Uterus (tissue), 4 donors: ENCODE measurements around the gene STK32C. TPM values are rescaled to one million over a fixed set of nuclear protein-coding genes. Genes with fewer than 3 reads are reported as not detected.
"Not testable (repeated sequence)": the region's sequence is repeated elsewhere in the genome, so short reads cannot be mapped to it uniquely, and the experiment has no call there.

ENCODE experiments used
- DNase-seq, 2 donors: peaks; one replicate each; pipeline ENCODE4 v3.0.0-alpha.2; 2019 to 2020
- H3K27ac ChIP-seq, 2 donors: fragments of 200-600 bp; sonication (generic); 1 replicate in 1 of 2; 2 replicates in 1 of 2; pipeline ENCODE4 v1.5.1; 2016 to 2018
- H3K27me3 ChIP-seq, 2 donors: fragments of 200-600 bp; sonication (generic); one replicate each; pipeline ENCODE4 v1.5.1; 2018 to 2019; ENCODE audit warnings: control low read depth in 1 of 2
- H3K36me3 ChIP-seq, 2 donors: fragments of 200-600 bp; sonication (generic); one replicate each; pipeline ENCODE4 v1.5.1; 2019; ENCODE audit warnings: control low read depth in 1 of 2
- H3K4me1 ChIP-seq, 2 donors: fragments of 200-600 bp; sonication (generic); one replicate each; pipeline ENCODE4 v1.5.1; 2018 to 2019; ENCODE audit warnings: control low read depth in 1 of 2
- H3K4me3 ChIP-seq, 2 donors: fragments of 200-600 bp; sonication (generic); 1 replicate in 1 of 2; 2 replicates in 1 of 2; pipeline ENCODE4 v1.5.1; 2018 to 2019; ENCODE audit warnings: mild to moderate bottlenecking in 1 of 2
- H3K9me3 ChIP-seq, 2 donors: fragments of 200-600 bp; sonication (generic); one replicate each; pipeline ENCODE4 v1.5.1; 2019; ENCODE audit warnings: control low read depth in 1 of 2
- CTCF ChIP-seq, 4 experiments: fragments of 200-600 bp in 2 of 4; fragments of 450-650 bp in 2 of 4; sonication (generic) in 2 of 4; IDR thresholded peaks; one replicate each; pipeline ENCODE4 v1.5.1; 2016 to 2019; ENCODE audit warnings: antibody characterized with exemption in 4 of 4, mild to moderate bottlenecking in 2 of 4, moderate library complexity in 1 of 4
- POLR2A ChIP-seq, 2 donors: fragments of 450-650 bp; IDR thresholded peaks; one replicate each; pipeline ENCODE4 v1.6.1; 2016; ENCODE audit warnings: antibody characterized with exemption in 2 of 2, mild to moderate bottlenecking in 1 of 2, moderate library complexity in 1 of 2
- intact Hi-C: fragments of 100-400 bp; cut with DNase I; formaldehyde crosslinking; loops from one replicate; pipeline ENCODE4 v1.15.1; 2023; ENCODE audit warnings: low total_unique reads
- total RNA-seq, 4 donors: library from RNA; depleted of rRNA in 3 of 4; stranded (reverse); fragments of >200 nt in 3 of 4; gene quantifications; one replicate each; pipeline versions ENCODE4 v1.1.0 to v1.2.4, GENCODE V29; 2014 to 2023
- donor health status: DM: yes; HTN: yes; CAD: no.

The STK32C gene
- total RNA-seq, 4 donors from 2014 or later = 0.51 to 17.2 (median 3.2) TPM

GRCh38 chr10:132269266-132270230, 38.2 kb downstream of the STK32C start:
- H3K4me3 ChIP-seq = no peak overlapping the region
- TF ChIP-seq POLR2A (IDR thresholded peaks at IDR 0.05) (no peak), CTCF (IDR thresholded peaks at IDR 0.05) (no peak)
- intact Hi-C loops = no loop called here
- H3K9me3 ChIP-seq = no peaks in the 10 kb centered on the region
- no peak for DNase-seq
- H3K4me1 ChIP-seq = peaks cover 0 to 5% of the 10 kb centered on the region in 2 donors
- H3K27me3 ChIP-seq = no peaks in the 10 kb centered on the region
- no peaks in the 10 kb centered on the region for H3K36me3 ChIP-seq
- H3K27ac ChIP-seq = no peak overlapping the region

GRCh38 chr10:132267916-132268315, 39.8 kb downstream of the STK32C start:
- H3K27me3 ChIP-seq, H3K27ac ChIP-seq, H3K9me3 ChIP-seq, intact Hi-C loops, H3K4me3 ChIP-seq, DNase-seq, H3K4me1 ChIP-seq, H3K36me3 ChIP-seq: not testable (repeated sequence)

GRCh38 chr10:132266594-132267161, 41.1 kb downstream of the STK32C start:
- Histone ChIP-seq H3K36me3 (no peaks in the 10 kb centered on the region), H3K4me3 (no peak overlapping the region), H3K9me3 (no peaks in the 10 kb centered on the region), H3K4me1 (peaks cover 0 to 5% of the 10 kb centered on the region in 2 donors), H3K27ac (no peak overlapping the region), H3K27me3 (no peaks in the 10 kb centered on the region)
- intact Hi-C loops = no loop called here
- no peak for DNase-seq
- TF ChIP-seq CTCF (IDR thresholded peaks at IDR 0.05) (no peak), POLR2A (IDR thresholded peaks at IDR 0.05) (no peak)

GRCh38 chr10:132265890-132266496, 41.8 kb downstream of the STK32C start:
- no peak for DNase-seq
- H3K4me3 ChIP-seq = no peak overlapping the region
- H3K27ac ChIP-seq = no peak overlapping the region
- no peaks in the 10 kb centered on the region for H3K36me3 ChIP-seq
- no peaks in the 10 kb centered on the region for H3K27me3 ChIP-seq
- H3K9me3 ChIP-seq = no peaks in the 10 kb centered on the region
- intact Hi-C loops = no loop called here
- H3K4me1 ChIP-seq = peaks cover 0 to 5% of the 10 kb centered on the region in 2 donors
- TF ChIP-seq POLR2A (IDR thresholded peaks at IDR 0.05) (no peak), CTCF (IDR thresholded peaks at IDR 0.05) (no peak)

- intact Hi-C loops = no loop called here
- Histone ChIP-seq H3K27me3 (no peaks in the 10 kb centered on the region), H3K27ac (no peak overlapping the region), H3K9me3 (no peaks in the 10 kb centered on the region), H3K36me3 (no peaks in the 10 kb centered on the region), H3K4me1 (peaks cover 0 to 5% of the 10 kb centered on the region in 2 donors), H3K4me3 (no peak overlapping the region)
- TF ChIP-seq CTCF (IDR thresholded peaks at IDR 0.05) (no peak), POLR2A (IDR thresholded peaks at IDR 0.05) (no peak)
- no peak for DNase-seq
Measured at GRCh38 chr10:132264966-132265889, 42.5 kb downstream of the STK32C start.
